IMR-90 (cell line): Measurements from ENCODE around the gene DPY19L1. TPM values are rescaled to one million over a fixed set of nuclear protein-coding genes. Genes with fewer than 3 reads are reported as not detected.
"Not testable (repeated sequence)": the region's sequence is repeated elsewhere in the genome, so short reads cannot be mapped to it uniquely, and the experiment has no call there.

ENCODE experiments used
- ATAC-seq: fragments of 200-7000 bp; cut with Tn5 transposase; 2 replicates; pipeline ENCODE4 v1.9.1; 2020; ENCODE audit warnings: low read depth, mild to moderate bottlenecking, moderate library complexity
- BruUV-seq: library from RNA; stranded (reverse); fragments of 400-500 nt; replicated peaks from 2 replicates; lab custom pipeline; 2021; lab: Mats Ljungman, UMichigan
- CTCF ChIA-PET: fragments of 300-600 bp; formaldehyde crosslinking; extraction: SDS; loops from one replicate; lab custom pipeline; 2021; ENCODE audit warnings: antibody characterized with exemption; lab: Yijun Ruan, JAX
- POLR2A ChIA-PET: fragments of 300-600 bp; sonication (Branson Sonifier 250); formaldehyde crosslinking; loops from one replicate; lab custom pipeline; 2022; ENCODE audit warnings: antibody characterized with exemption; ENCODE audit not compliant: unreplicated experiment; lab: Charles Lee
- DNase-seq: peaks from one replicate; pipeline ENCODE4 v3.0.0; 2013
- H2AFZ ChIP-seq: replicated peaks from 2 replicates; pipeline ENCODE3; 2013; ENCODE audit warnings: low read length, mild to moderate bottlenecking; ENCODE audit not compliant: poor library complexity
- H2AK5ac ChIP-seq: 2 replicates; pipeline ENCODE4 v1.6.1; 2013; ENCODE audit warnings: low read depth, low read length, inconsistent platforms
- H2AK9ac ChIP-seq: replicated peaks from 2 replicates; pipeline ENCODE3; 2013; ENCODE audit warnings: mild to moderate bottlenecking, low read depth, low read length, moderate library complexity; ENCODE audit not compliant: poor library complexity
- H2BK120ac ChIP-seq: 2 replicates; pipeline ENCODE4 v1.6.1; 2013; ENCODE audit warnings: low read depth, low read length, inconsistent platforms
- H2BK15ac ChIP-seq: 3 replicates; pipeline ENCODE4 v1.6.1; 2013; ENCODE audit warnings: low read depth, low read length, inconsistent platforms
- H2BK20ac ChIP-seq: 2 replicates; pipeline ENCODE4 v1.6.1; 2013; ENCODE audit warnings: low read depth, mild to moderate bottlenecking, inconsistent platforms, low read length, moderate library complexity
- H2BK5ac ChIP-seq: 2 replicates; pipeline ENCODE4 v1.6.1; 2013; ENCODE audit warnings: mild to moderate bottlenecking, low read depth, low read length, inconsistent platforms; ENCODE audit not compliant: poor library complexity, severe bottlenecking
- H3K14ac ChIP-seq: replicated peaks from 2 replicates; pipeline ENCODE4 v1.6.1; 2013; ENCODE audit warnings: low read depth, low read length, inconsistent platforms
- H3K18ac ChIP-seq: 2 replicates; pipeline ENCODE4 v1.6.1; 2013; ENCODE audit warnings: low read depth, low read length, control low read depth
- H3K23ac ChIP-seq: 2 replicates; pipeline ENCODE4 v1.6.1; 2013; ENCODE audit warnings: low read depth, low read length, inconsistent platforms
- H3K27ac ChIP-seq: 2 replicates; pipeline ENCODE4 v1.5.1; 2013; ENCODE audit warnings: mild to moderate bottlenecking, control low read depth, low read length; ENCODE audit not compliant: insufficient read depth
- H3K27me3 ChIP-seq: 2 replicates; pipeline ENCODE4 v1.6.1; 2013; ENCODE audit warnings: low read length; ENCODE audit not compliant: control insufficient read depth, insufficient read depth
- H3K36me3 ChIP-seq: 2 replicates; pipeline ENCODE4 v1.6.1; 2013; ENCODE audit warnings: low read length, mixed read lengths; ENCODE audit not compliant: control insufficient read depth, insufficient read depth
- H3K4ac ChIP-seq: 2 replicates; pipeline ENCODE4 v1.6.1; 2013; ENCODE audit warnings: low read depth, low read length, inconsistent platforms
- H3K4me1 ChIP-seq: 2 replicates; pipeline ENCODE4 v1.6.1; 2013; ENCODE audit warnings: low read length, mixed read lengths; ENCODE audit not compliant: control insufficient read depth, insufficient read depth
- H3K4me2 ChIP-seq: 2 replicates; pipeline ENCODE4 v1.6.1; 2013; ENCODE audit warnings: low read depth, mild to moderate bottlenecking, control low read depth, low read length, moderate library complexity
- H3K4me3 ChIP-seq: 2 replicates; pipeline ENCODE4 v1.5.1; 2013; ENCODE audit warnings: low read depth, mild to moderate bottlenecking, control low read depth, low read length, moderate library complexity; ENCODE audit not compliant: insufficient read depth
- H3K56ac ChIP-seq: 2 replicates; pipeline ENCODE4 v1.6.1; 2013; ENCODE audit warnings: low read length, inconsistent platforms; ENCODE audit not compliant: insufficient read depth; ENCODE audit errors: extremely low read depth
- H3K79me1 ChIP-seq, 2 experiments: 2 replicates each; pipeline ENCODE4 v1.6.1; 2013; ENCODE audit warnings: low read length in 2 of 2, inconsistent platforms in 1 of 2, low read depth in 1 of 2
- H3K9ac ChIP-seq: 2 replicates; pipeline ENCODE4 v1.6.1; 2013; ENCODE audit warnings: low read depth, low read length, control low read depth
- H3K9me1 ChIP-seq: 2 replicates; pipeline ENCODE4 v1.6.1; 2013; ENCODE audit warnings: low read length, inconsistent platforms; ENCODE audit not compliant: insufficient read depth
- H3K9me3 ChIP-seq: 2 replicates; pipeline ENCODE4 v1.6.1; 2013; ENCODE audit warnings: low read length; ENCODE audit not compliant: control insufficient read depth, insufficient read depth
- H4K20me1 ChIP-seq: 2 replicates; pipeline ENCODE4 v1.6.1; 2013; ENCODE audit warnings: low read length, inconsistent platforms; ENCODE audit not compliant: insufficient read depth
- H4K5ac ChIP-seq: 2 replicates; pipeline ENCODE4 v1.6.1; 2013; ENCODE audit warnings: mild to moderate bottlenecking, low read depth, low read length, control low read depth
- H4K8ac ChIP-seq, 2 experiments: 2 replicates each; pipeline ENCODE4 v1.6.1; 2013; ENCODE audit warnings: low read depth in 2 of 2, low read length in 2 of 2, control low read depth in 1 of 2, inconsistent platforms in 1 of 2
- H4K91ac ChIP-seq: 2 replicates; pipeline ENCODE4 v1.6.1; 2013; ENCODE audit warnings: low read depth, low read length, inconsistent platforms; ENCODE audit not compliant: insufficient read depth
- MXI1 ChIP-seq: IDR thresholded peaks from 2 replicates; pipeline ENCODE4 v1.6.1; 2012; ENCODE audit warnings: low read depth, mild to moderate bottlenecking, low read length, moderate library complexity, borderline replicate concordance
- RCOR1 ChIP-seq: IDR thresholded peaks from 2 replicates; pipeline ENCODE4 v1.6.1; 2012; ENCODE audit warnings: mild to moderate bottlenecking, low read length, improper control_type of control experiment; ENCODE audit not compliant: insufficient replicate concordance
- WGBS, 2 experiments: methylation state at CpG; one replicate each; pipeline versions ENCODE4 v1.1.5 to v1.1.7; 2013; ENCODE audit warnings: missing lambda C conversion rate in 2 of 2; ENCODE audit not compliant: insufficient read length in 1 of 2; ENCODE audit errors: extremely low coverage in 2 of 2; 5-methylcytosine and 5-hydroxymethylcytosine counted together
- dilution Hi-C: fragments of 300-500 bp; cut with HindIII; formaldehyde crosslinking; loops from one replicate; pipeline ENCODE4 v1.14.3; 2018; ENCODE audit warnings: low sequenced_read_pairs; ENCODE audit not compliant: unreplicated experiment
- in situ Hi-C: fragments of 300-500 bp; cut with MboI; formaldehyde crosslinking; loops from 3 replicates; pipeline ENCODE4 v1.14.3; 2019; ENCODE audit warnings: low sequenced_read_pairs, inconsistent platforms, mixed read lengths
- intact Hi-C: fragments of 100-400 bp; cut with micrococcal nuclease; formaldehyde crosslinking; loops from 2 replicates; pipeline ENCODE4 v1.10.0; 2022
- polyA plus RNA-seq, 3 experiments: library from polyadenylated mRNA; depleted of rRNA; stranded (reverse); fragments of >200 nt; gene quantifications; 2 replicates each; pipeline ENCODE4 v1.2.3, GENCODE V29; 2012; ENCODE audit warnings: low replicate concordance in 1 of 3
- total RNA-seq: library from RNA; depleted of rRNA; stranded (reverse); fragments of >200 nt; gene quantifications from 2 replicates; pipeline ENCODE4 v1.2.3, GENCODE V29; 2012
- TF ChIP-seq, protein P1 (sequence below): conservative IDR thresholded peaks from 2 replicates; pipeline ENCODE4 v1.5.1; 2012; ENCODE audit warnings: mild to moderate bottlenecking, low read depth, low read length, improper control_type of control experiment
- TF ChIP-seq, protein P2 (sequence below): fragments of 150-350 bp; IDR thresholded peaks from 2 replicates; pipeline ENCODE4 v1.6.1; 2016; ENCODE audit warnings: low read depth, mild to moderate bottlenecking, low read length, moderate library complexity, borderline replicate concordance

Gene DPY19L1
- total and polyA plus RNA-seq, 2 of the 4 experiments (the other 2 are of a cell fraction), result 12.1 to 12.2 TPM

DNA sequence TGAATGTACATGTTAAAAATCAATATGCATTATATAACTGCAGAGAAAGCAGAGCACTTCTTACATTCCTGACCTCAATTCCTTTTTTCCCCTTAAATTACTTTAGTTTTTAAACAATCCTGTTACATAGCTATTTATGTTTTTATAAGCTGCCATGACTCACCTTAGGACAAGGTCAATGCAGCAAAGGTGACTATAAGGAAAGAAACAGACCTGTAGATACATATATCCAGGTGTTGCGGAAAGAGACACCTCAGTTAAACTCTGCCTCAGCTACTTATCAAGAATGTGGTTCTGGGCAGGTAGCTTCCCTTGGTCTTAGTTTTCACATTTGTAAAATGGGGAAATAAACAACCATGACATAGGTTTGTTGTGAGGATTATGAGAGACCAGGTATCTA is 105.5 kb downstream of the DPY19L1 start:
- intact Hi-C loops (no loop called here), dilution Hi-C loops (no loop called here), in situ Hi-C loops (no loop called here)
- H3K14ac ChIP-seq, result no peak overlapping the region
- ATAC-seq, result no peak
- TF ChIP-seq MXI1 (no peak), RCOR1 (no peak)
- TF ChIP-seq, protein P1, sequence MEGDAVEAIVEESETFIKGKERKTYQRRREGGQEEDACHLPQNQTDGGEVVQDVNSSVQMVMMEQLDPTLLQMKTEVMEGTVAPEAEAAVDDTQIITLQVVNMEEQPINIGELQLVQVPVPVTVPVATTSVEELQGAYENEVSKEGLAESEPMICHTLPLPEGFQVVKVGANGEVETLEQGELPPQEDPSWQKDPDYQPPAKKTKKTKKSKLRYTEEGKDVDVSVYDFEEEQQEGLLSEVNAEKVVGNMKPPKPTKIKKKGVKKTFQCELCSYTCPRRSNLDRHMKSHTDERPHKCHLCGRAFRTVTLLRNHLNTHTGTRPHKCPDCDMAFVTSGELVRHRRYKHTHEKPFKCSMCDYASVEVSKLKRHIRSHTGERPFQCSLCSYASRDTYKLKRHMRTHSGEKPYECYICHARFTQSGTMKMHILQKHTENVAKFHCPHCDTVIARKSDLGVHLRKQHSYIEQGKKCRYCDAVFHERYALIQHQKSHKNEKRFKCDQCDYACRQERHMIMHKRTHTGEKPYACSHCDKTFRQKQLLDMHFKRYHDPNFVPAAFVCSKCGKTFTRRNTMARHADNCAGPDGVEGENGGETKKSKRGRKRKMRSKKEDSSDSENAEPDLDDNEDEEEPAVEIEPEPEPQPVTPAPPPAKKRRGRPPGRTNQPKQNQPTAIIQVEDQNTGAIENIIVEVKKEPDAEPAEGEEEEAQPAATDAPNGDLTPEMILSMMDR, result no peak
- TF ChIP-seq, protein P2, sequence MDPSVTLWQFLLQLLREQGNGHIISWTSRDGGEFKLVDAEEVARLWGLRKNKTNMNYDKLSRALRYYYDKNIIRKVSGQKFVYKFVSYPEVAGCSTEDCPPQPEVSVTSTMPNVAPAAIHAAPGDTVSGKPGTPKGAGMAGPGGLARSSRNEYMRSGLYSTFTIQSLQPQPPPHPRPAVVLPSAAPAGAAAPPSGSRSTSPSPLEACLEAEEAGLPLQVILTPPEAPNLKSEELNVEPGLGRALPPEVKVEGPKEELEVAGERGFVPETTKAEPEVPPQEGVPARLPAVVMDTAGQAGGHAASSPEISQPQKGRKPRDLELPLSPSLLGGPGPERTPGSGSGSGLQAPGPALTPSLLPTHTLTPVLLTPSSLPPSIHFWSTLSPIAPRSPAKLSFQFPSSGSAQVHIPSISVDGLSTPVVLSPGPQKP, result no peak
- H2AK9ac ChIP-seq, result no peak overlapping the region
- H4K20me1 ChIP-seq, result no peaks in the 10 kb centered on the region
- no peak overlapping the region for H3K4me2 ChIP-seq
- no TSS peak for BruUV-seq
- H3K9me1 ChIP-seq, result no peaks in the 10 kb centered on the region
- no peak overlapping the region for H4K5ac ChIP-seq
- no peaks in the 10 kb centered on the region for H3K9me3 ChIP-seq
- H3K4me3 ChIP-seq, result no peak overlapping the region
- WGBS, 2 experiments, result no CpG with 5 or more reads among the region's 1 CpG
- no peak overlapping the region for H2BK120ac ChIP-seq
- no peak for DNase-seq
- no peak overlapping the region for H2BK15ac ChIP-seq
- no peak overlapping the region for H3K56ac ChIP-seq
- H4K8ac ChIP-seq, result no peak overlapping the region
- H3K79me1 ChIP-seq, result no peaks in the 10 kb centered on the region
- H4K91ac ChIP-seq, result no peak overlapping the region
- ChIA-PET CTCF (interaction anchor here (0.5 kb wide), 1 partner anchor 8 kb away, joined by 6 read pairs; no protein-coding TSS in a partner anchor), POLR2A (no interaction called here)
- H2AFZ ChIP-seq, result no peak overlapping the region
- H3K27ac ChIP-seq, result no peak overlapping the region
- no peaks in the 10 kb centered on the region for H3K4me1 ChIP-seq
- H2BK20ac ChIP-seq, result no peak overlapping the region
- no peak overlapping the region for H3K18ac ChIP-seq
- no peak overlapping the region for H2BK5ac ChIP-seq
- no peak overlapping the region for H3K4ac ChIP-seq
- H3K9ac ChIP-seq, result no peak overlapping the region
- no peaks in the 10 kb centered on the region for H3K27me3 ChIP-seq
- no peaks in the 10 kb centered on the region for H3K36me3 ChIP-seq
- H2AK5ac ChIP-seq, result no peak overlapping the region
- H3K23ac ChIP-seq, result no peak overlapping the region

DNA sequence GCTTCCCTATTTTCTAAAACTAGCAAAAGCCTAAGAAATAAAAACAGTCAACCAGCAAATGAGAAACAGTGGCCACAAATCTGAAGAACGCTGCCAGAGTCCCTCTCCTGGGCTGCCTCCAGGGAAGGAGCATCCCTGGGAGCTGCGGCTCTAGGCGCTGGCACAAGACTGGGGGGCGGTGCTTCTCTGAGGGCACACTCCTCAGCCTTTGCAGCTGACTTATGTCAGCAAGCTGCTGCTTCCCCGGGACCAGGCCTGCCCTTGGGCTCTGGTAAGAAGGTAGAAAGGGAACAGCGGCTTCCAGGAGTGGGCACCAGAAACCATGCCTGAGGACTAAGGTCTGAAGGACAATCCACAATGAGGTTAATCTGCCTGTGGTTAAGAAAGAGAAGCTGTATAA is 107.5 kb downstream of the DPY19L1 start:
- H4K8ac ChIP-seq, H2AFZ ChIP-seq, H3K23ac ChIP-seq, H4K5ac ChIP-seq, ATAC-seq, H3K4me3 ChIP-seq, H3K36me3 ChIP-seq, H3K4ac ChIP-seq, H3K9me1 ChIP-seq, H3K4me2 ChIP-seq, H3K56ac ChIP-seq, DNase-seq, H3K27ac ChIP-seq, H2AK5ac ChIP-seq, POLR2A ChIA-PET, H4K20me1 ChIP-seq, H3K9me3 ChIP-seq, H3K27me3 ChIP-seq, H3K79me1 ChIP-seq, H3K9ac ChIP-seq, H3K14ac ChIP-seq, dilution Hi-C loops, H2BK120ac ChIP-seq, H3K4me1 ChIP-seq, H2AK9ac ChIP-seq, H4K91ac ChIP-seq, H2BK20ac ChIP-seq, intact Hi-C loops, BruUV-seq, CTCF ChIA-PET, H2BK5ac ChIP-seq, H3K18ac ChIP-seq, H2BK15ac ChIP-seq, in situ Hi-C loops: not testable (repeated sequence)
- WGBS, 2 experiments, result no CpG with 5 or more reads among the region's 6 CpGs
